GM18951 (cell line): ENCODE data around the gene POLK.
"Not testable (repeated sequence)": the region's sequence is repeated elsewhere in the genome, so short reads cannot be mapped to it uniquely, and the experiment has no call there.

Experiments used
- POLR2A ChIP-seq: IDR thresholded peaks from 4 replicates; pipeline ENCODE4 v1.6.1; 2011; ENCODE audit warnings: mild to moderate bottlenecking; ENCODE audit not compliant: insufficient read length, insufficient read depth; ENCODE audit errors: extremely low read depth
- in situ Hi-C: fragments of 300-500 bp; cut with MboI; formaldehyde crosslinking; loops from one replicate; pipeline ENCODE4 v1.12.0; 2022; ENCODE audit warnings: low sequenced_read_pairs, mixed read lengths, inconsistent platforms; ENCODE audit not compliant: unreplicated experiment

The POLK gene

GRCh38 chr5:75584641-75585040, 73.0 kb downstream of the POLK start:
- no peak for TF ChIP-seq POLR2A
- in situ Hi-C loops = no loop called here

GRCh38 chr5:75588666-75589065, 77.0 kb downstream of the POLK start:
- in situ Hi-C loops = no loop called here
- no peak for TF ChIP-seq POLR2A

GRCh38 chr5:75600535-75600934, 88.8 kb downstream of the POLK start:
- no peak for TF ChIP-seq POLR2A

GRCh38 chr5:75601567-75601966, 89.9 kb downstream of the POLK start:
- in situ Hi-C loops = no loop called here
- no peak for TF ChIP-seq POLR2A

More at GRCh38 chr5:75600535-75600934, 88.8 kb downstream of the POLK start:
- in situ Hi-C loops = no loop called here

- in situ Hi-C loops = no loop called here
Observed at GRCh38 chr5:75601996-75602395, 90.3 kb downstream of the POLK start.

GRCh38 chr5:75603371-75603770, 91.7 kb downstream of the POLK start:
- in situ Hi-C loops = no loop called here

More at GRCh38 chr5:75601996-75602395, 90.3 kb downstream of the POLK start:
- TF ChIP-seq POLR2A = no peak

DNA sequence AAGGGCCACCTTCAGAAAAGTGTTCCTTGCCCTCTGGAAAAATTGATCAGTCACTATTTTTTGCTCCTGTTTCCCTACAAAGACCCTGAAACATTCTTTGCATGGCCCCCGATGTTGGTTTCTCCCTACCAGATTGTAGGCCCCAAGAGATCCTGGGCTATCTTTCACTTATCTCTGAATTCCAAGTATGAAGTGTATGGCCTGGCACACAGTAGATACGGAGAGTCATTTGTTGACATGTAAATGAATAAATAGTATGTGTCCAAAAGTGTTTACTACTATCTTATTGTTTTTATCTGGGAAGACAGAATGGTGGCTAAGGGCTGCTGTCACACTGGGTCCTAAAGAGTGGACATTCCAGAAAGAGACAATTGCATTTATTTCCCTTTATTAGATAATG, 92.1 kb downstream of the POLK start:
- no peak for TF ChIP-seq POLR2A
- in situ Hi-C loops = no loop called here

More at GRCh38 chr5:75603371-75603770, 91.7 kb downstream of the POLK start:
- TF ChIP-seq POLR2A = no peak

GRCh38 chr5:75607341-75607740, 95.7 kb downstream of the POLK start:
- in situ Hi-C loops = not testable (repeated sequence)

DNA sequence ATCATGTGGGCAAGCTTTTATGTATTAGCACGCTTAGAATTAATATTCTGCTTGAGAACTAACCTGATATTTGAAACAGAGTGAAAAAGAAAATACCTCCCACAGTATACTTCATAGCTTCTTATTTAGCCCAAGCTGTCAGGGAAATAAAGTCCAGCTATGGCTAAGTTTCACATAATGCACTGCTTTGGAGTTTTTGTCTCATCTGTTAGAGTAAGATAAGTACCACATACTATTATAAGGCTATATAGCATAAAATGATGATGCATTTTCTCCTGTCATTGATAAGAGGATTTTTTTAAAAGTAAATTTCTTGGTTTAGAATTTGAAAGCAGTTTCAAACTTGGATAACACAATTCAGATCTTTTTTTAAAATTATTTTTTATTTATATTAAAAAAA, 97.2 kb downstream of the POLK start:
- TF ChIP-seq POLR2A = no peak
- in situ Hi-C loops = no loop called here

- in situ Hi-C loops = no loop called here
- TF ChIP-seq POLR2A = no peak
Observed at GRCh38 chr5:75610201-75610600, 98.5 kb downstream of the POLK start.

- in situ Hi-C loops = not testable (repeated sequence)
Observed at GRCh38 chr5:75610859-75611310, 99.2 kb downstream of the POLK start.

- in situ Hi-C loops = no loop called here
Observed at GRCh38 chr5:75611311-75612225, 99.9 kb downstream of the POLK start, which contains the start of gene ANKDD1B. ANKDD1B (plus strand) TSS chr5:75611453; CDS start chr5:75611635, 182 bp downstream.

DNA sequence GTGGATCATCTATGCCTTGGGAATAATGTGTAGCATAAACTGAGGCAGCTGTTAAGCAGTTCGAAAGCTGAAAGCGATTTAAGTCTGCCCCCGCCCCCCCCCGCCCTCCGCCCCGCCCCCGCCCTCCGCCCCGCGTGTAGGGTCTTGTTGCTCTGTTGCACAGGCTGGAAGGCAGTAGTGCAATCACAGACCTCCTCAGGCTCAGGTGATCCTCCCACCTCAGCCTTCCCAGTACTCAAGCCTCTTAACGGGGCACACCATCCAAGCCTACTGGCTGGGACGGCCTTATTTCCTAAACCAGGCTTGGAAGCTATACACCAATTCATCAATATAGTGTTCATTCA, 100.5 kb downstream of the POLK start:
- TF ChIP-seq POLR2A = no peak
- in situ Hi-C loops = no loop called here

More at GRCh38 chr5:75611311-75612225, 99.9 kb downstream of the POLK start, which contains the start of gene ANKDD1B:
- TF ChIP-seq POLR2A = no peak

DNA sequence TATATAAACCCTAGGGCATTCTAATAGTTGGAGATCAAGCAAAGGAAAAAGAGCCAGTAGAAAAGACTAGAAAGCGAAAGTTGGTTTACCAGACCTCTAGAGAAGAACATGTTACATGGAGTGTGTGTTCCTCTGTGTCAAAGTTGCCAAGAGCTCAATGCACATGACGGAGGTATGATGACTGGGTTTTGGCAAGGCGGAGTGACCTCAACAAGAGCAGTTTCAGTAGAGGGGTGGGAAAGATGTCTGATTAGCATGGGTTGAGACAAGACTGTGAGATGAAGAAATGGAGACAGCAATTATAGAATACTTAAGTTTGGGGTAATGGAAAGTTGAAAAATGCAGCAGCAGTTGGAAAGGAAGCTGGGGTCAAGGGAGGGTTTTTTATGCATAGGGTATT, 101.2 kb downstream of the POLK start:
- no peak for TF ChIP-seq POLR2A
- in situ Hi-C loops = no loop called here
